Endometrial microvascular endothelial cells (primary cell): Measurements from ENCODE around the gene EFCAB12. TPM values are rescaled to one million over a fixed set of nuclear protein-coding genes. Genes with fewer than 3 reads are reported as not detected.

ENCODE experiments used
- in situ Hi-C: cut with HindIII; loops from 2 replicates; pipeline ENCODE4 v1.10.0; 2017; ENCODE audit warnings: low sequenced_read_pairs, low pct_unique_long_range_greater_than_20kb; ENCODE audit errors: inconsistent ontology term
- total RNA-seq: library from RNA; depleted of rRNA; stranded (reverse); fragments of >200 nt; gene quantifications from one replicate; pipeline ENCODE4 v1.2.3, GENCODE V29; 2015; ENCODE audit errors: inconsistent ontology term

Gene EFCAB12
- not detected for total RNA-seq

DNA sequence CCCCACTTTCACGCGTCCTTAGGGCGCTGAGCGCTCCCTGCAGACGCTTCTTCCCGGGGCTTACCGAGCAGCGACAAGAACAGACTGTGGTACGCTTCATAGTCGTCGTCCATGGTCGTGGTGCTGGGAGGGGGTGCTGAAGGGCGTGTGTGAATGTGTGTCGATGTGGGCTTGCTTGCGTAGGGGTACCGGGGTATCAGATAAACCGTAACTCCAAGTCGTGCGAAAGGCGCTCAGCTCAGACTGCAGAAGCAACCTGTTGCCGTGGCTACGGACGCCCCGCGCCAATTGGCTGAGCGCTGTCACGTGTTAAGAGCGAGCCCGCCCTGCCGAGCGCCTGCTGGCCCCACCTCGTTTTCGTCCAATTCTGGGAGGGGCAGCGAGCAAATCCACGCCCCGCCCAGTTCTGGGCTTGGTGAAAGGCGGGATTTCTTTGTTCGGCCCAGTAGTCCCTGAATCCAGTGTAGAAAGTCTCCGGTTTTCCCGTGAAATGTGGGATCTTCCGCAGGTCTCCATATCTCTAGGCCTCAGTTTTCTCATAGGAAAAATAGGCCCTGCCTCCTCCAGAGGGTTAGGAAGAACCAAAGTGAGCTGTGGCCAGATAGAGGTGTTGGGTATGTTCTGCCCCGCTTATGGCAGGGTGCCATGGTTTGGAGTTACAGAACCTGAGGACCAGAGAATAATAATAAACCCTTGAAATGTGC lies at the start of gene EFCAB12:
EFCAB12 (minus strand) TSS at position 261 of the 704 bp plus-strand sequence; CDS start at position 113, 148 bp downstream.
- in situ Hi-C loops: no loop called here

DNA sequence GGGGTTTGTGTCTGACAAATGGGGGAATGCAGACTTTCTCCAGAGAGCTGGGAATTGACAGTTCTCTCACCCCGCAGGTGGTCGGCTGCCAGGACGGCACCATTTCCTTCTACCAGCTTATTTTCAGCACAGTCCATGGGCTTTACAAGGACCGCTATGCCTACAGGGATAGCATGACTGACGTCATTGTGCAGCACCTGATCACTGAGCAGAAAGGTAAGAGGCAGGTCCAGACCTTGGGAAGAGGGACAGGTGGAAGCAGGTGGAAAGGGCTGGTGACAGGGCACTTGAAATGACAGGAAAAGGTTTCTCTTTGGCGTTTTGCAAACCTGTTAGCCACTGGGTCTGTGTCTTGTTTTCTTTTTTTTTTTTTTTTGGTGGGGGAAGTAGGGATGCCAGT lies 48.1 kb upstream of the EFCAB12 start:
- in situ Hi-C loops: no loop called here

DNA sequence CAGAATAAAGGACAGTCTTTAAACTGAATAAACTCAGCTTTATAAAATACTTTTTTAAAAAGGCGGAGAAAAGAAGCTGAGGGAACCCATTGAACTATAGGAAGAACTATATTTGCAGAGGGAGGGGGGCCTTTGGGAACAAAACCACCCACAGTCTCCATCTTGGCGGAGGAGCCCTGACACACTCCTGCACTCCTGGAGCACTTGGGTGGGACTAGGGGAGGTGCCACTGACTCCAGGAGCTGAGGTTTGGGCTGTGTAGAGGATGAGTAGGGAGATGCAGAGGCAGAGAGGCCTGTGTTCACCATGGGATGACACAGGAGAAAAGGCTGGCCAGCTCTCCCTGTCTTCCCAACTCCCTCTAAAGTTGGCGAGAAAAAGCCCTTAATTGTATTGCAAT lies 47.4 kb upstream of the EFCAB12 start:
- in situ Hi-C loops: no loop called here

DNA sequence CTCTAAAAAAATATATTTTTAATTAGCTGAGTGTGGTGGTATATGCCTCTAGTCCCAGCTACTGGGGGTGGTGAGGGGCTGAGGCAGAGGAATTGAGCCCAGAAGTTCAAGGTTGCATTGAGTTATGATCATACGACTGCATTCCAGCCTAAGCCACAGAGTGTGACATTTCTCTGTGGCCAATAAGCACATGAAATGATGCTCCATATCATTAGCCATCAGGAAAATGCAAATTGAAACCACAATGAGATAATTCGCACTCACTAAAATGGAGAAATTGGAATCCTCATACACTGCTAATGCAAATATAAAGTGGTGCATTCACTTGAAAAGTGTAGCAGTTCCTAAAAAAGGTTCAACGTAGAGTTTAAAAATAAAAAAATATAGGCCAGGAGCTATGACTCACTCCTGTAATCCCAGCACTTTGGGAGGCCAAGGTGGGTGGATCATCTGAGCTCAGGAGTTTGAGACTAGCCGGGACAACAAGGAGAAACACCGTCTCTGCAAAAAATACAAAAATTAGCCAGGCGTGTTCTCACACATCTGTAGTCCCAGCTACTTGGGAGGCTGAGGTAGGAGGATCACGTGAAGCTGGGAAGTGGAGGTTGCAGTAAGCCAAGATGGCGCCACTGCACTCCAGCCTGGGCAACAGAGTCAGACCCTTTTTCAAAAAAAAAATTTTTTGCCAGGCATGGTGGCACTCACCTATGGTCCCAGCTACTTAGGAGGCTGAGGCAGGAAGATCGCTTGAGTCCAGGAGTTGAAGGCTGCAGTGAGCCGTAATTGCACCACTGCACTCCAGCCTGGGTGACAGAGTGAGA lies 46.8 kb upstream of the EFCAB12 start:
- in situ Hi-C loops: no loop called here

DNA sequence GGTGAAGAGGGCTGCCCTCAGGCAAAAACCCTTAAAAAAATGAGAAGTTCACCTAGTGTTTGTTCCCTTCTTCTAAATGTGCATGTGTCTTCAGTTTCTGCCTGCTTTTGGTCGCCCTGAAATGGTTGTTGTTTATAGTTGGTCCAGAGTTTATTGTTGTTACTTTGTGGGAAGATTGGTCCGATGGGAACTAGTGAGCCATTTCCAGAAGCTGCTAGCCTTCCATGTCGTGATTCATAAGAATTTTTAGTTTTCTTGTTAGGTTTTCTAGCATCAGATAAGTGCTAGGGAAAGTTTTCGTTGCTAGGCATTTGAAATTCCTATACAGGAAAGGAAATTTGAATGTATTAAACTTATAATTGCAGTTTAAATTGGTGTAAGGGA lies 45.3 kb upstream of the EFCAB12 start:
- in situ Hi-C loops: no loop called here

DNA sequence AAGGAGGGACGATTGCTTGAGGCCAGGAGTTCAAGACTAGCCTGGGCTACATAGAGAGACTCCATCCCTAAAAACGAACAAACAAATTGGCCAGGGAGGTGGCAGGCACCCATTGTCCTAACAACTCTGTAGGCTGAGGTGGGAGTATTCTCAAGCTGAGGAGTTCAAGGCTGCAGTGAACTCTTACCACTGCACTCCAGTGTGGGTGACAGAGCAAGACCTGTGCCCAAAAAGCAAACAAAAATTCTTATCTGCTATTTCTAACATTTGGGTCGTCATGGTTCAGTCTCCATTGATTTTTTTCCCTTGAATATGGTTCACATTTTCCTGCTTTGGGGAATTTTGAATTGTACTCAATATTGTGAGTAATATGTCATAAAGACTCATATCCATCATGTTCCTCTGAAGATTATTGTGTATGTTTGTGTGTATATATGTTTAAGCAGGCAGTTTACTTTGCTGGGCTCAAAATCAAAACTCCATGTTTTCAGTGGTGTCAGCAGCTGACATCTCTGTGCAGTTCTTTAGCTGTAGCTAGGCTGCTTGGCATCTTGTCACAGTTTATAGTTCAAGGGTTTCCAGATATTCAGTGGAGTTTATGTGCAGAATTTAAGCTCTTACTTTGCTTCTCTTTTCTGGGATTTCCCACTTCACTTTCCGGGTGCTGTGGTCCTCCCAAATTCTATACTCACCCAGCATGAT lies 44.8 kb upstream of the EFCAB12 start:
- in situ Hi-C loops: no loop called here

DNA sequence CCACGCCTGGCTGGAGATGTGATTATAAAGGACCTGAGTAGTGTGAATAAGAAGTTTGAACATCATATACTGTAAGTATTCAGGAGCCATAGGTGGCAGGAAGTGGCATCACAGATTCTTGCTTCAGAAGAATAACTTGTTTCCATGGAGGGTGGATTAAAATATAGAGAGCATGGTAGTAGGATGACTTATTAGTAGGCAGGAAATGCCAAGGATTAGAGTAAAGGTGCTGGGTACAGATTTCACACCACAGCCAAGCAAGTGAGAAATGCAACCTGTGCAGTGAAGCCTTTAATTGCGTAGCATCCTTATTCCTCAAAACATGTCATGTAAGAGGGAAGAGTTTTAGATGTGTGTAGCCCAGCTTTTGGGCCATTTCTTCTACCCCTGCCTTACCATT lies 42.4 kb upstream of the EFCAB12 start:
- in situ Hi-C loops: no loop called here

DNA sequence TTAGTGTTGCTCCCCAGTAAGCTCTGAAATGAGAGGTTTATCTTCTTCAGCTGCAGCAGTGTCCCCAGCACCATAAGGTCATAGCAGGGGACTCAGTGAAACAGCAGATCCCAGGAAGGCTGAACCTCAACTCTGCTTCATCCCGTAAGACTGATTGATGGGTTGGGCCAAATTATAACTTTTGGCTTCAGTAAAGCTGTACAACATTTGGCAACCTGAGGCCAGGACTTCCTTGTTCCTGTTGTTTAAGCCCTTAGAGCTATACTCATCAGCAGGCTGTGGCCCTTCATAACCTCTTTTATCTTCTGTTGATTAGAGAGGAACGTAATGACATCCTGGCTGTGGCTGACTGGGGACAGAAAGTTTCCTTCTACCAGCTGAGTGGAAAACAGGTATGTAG lies 40.6 kb upstream of the EFCAB12 start:
- in situ Hi-C loops: no loop called here

DNA sequence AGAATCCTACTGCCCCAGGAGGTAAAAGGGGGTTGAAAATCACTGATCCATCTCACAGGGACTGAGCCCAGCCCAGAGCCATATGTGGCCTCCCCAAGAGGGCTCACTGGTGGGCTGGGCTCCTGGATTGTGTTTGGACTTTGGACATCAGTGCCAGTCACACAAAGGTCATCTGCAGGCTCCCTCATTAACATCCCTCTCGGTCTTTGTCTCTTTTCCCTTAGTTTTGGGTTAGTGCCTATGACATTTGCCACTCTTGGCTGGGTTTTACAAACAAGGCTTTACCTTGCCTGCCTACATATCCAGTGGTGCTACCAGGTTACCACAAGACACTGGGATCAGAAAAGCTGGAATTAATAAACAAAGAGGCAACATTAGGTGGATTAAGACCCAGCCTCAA lies 39.5 kb upstream of the EFCAB12 start:
- in situ Hi-C loops: no loop called here

DNA sequence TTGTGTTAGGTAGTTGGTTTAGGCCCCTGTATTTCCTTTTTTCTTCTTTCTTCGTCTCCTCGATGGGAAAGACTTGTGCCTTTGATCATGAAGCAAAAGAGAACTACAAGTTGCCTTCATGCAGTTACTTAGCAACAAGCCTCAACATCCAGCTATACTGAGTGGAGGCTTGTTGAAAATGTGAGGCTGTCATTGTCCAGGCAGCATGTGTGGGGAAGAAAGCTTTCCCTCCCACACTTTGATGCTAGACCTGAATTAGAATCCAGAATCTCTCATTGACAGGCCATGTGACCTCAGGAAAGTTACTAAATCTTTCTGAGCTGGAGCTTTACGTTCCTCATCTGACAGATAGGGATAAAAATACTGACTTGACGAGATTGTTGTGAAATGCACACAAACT lies 35.3 kb upstream of the EFCAB12 start:
- in situ Hi-C loops: no loop called here

DNA sequence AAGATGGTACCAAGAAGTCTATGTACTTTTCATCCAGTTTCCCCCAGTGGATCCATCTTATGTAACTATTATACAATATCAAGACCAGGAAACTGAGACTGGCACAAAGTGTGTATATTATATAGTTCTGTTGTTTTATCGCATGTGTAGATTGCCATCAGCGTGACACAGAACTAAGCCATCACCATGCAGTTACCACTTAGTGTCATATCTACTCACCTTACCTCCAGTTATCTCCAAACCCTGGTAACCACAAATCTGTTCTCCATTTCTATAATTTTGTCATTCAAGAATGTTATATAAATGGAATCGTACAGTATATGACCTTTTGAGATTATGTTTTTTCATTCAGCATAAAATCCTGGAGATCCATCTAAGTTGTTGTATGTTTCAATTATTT lies 34.7 kb upstream of the EFCAB12 start:
- in situ Hi-C loops: no loop called here

DNA sequence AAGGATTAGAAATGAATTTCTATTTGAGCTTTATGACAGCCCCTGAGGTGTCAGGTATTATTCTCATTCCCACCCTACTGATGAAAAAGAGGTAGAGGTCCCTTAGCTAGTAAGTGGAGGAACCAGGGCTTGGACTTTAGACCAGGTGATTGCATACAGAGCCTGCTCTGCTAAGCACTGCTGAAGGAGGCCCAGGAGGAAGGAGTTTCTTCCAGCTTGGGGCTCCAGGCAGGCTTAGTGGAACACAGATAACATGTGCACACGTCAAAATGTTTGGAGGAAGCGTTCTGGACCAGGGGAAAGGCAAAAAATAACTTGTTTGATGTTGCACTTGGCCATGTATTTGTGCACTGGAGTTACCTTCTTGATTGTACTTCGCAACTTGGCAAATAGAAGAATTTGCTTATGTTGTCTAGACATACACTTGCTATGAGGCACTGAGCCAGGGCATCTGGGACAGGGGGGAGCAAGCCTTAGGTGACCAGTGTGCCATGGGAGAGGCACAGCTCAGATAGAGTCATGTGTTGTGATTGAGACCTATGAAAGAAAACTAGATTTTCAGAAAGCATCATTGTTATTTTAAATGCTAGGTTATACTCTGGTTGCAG lies 34.0 kb upstream of the EFCAB12 start:
- in situ Hi-C loops: no loop called here

DNA sequence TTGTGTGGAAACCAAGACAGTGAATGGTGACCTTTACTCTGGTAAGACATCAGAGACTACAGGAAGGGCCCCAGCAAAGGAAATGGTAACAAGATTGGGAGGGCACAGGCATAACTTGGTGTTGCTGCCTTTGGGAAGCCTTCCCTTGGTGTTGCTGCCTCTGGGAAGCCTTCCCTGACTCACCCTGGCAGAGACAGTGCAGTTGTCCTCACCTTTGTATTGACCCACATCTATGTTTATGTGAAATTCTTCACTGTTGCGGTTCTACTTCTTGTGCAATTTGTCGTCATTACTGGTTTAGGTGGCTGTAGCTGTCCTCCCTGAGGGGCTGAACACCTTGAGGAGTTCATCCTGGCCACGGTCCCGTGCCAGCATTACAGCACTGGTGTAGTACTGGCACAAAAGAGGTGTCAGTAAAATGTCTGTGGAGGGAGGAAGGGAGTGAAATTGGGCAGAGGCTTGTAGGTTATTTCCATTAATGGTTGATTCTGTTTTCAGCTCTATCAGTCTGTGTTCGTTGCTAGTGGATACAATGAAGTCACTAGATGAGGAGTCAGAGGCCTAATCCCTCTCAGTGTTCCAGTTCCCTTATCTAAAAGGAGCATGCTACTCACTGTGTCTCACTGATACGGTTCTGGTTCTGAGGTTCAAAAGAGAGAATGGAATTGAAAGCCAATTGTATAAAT lies 33.2 kb upstream of the EFCAB12 start:
- in situ Hi-C loops: no loop called here

DNA sequence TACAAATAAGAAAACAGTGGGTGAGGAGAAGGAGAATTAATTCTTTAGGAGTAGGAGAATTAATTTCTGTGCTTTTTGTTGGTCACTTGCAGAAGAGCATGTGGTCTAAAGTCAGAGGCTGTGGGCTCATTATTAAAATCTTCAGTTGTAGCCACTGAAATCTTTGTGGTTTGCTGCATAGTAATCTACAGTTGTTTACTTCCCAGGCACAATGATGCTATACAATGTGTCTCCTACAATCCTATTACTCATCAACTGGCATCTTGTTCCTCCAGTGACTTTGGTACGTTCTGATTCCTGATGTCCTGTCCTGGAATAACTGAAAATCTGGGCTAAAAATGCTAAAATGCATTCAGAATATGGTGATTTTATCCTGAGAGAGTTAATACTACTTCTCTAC lies 32.6 kb upstream of the EFCAB12 start:
- in situ Hi-C loops: no loop called here

DNA sequence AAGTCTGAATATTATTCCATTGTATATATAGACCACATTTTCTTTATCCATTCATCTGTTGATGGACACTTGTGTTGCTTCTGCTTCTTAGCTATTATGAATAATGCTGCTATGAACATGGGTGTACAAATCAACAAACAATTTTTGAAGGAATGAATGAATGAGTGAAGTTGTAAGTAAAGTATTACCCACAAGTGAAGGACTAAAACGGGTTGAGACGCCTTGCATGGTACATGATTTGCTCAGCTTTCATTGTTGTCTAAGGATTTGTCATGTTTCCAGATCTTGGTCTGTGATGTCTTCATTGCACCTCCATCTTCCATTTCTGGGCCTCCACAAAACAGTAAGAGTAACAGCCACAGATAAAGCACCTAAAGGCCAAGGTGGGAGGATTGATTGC lies 32.1 kb upstream of the EFCAB12 start:
- in situ Hi-C loops: no loop called here

DNA sequence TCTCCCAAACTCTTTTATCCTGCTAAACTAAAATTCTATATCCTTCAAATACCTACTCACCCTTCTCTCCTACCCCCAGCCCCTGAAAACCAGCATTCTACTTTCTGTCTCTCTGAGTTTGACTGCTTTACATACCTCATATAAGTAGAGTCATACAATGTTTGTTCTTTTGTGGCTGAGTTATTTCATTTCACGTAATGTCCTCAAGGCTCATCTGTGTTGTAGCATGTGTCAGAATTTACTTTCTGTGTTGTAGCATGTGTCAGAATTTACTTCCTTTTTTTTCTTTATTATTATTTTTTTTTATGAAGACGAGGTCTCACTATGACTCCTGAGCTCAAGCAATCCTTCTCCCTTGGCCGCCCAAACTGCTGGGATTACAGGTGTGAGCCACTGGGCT lies 31.7 kb upstream of the EFCAB12 start:
- in situ Hi-C loops: no loop called here

DNA sequence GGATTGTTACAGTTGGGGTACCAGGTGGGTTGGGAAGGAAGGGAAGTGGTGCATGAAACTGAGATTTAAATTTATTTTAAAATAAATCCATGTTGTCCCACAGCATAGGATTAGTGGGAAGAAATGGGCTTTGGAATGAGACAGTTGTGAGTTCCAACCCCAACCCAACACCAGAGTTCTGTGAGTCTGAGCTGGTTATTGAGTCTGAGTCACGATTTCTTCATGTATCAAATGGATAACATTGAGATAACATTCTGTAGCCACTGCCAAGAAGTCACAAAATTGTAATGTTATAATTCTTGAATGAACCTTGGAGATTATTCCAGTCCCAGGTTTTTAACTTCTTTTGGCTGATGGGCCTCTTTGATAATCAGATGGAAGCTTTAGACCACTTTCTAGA lies 25.3 kb upstream of the EFCAB12 start:
- in situ Hi-C loops: no loop called here

DNA sequence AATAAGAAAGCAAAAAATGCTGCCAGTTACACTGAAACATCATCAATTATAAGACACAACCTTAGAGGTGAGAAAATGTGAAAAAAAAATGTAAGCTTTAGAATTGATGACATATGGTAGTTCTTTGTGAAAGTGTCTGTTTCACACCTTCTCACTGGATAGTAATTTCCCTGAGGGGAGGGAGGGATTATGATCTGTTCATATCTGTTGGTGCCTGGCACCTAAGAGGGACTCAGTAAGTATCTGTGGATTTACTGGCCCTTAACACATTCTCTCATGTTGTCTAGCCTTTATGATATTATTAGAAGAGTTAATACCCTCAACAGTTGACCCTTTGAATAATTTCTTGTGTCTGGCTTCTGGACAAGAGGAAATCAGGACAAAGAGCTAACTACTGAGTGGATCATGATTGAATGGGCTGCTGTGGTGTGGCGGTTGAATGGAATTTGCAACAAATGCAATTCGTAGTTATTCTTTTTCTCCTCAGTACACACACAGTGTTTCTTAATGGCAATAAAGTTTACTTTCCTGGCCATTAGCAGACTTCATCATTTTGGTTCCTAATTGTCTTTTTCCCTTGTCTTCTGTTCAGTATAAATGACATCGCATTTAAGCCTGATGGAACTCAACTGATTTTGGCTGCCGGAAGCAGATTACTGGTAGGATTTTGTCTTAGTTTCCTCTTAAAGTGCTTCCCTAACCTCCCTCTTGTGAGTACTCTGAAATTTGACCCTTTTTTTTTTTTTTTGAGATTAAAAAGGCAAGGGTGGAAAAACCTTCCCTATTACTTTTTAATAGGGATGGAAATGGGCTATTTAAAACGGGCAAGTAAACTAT lies 21.1 kb upstream of the EFCAB12 start:
- in situ Hi-C loops: no loop called here
